KOPT-K1 (cell line): Measurements from ENCODE around the gene RYR2.

ENCODE experiments used
- H3K27ac ChIP-seq: fragments of 200-600 bp; sonication (generic); 2 replicates; pipeline ENCODE4 v1.5.1; 2016; ENCODE audit warnings: antibody characterized with exemption, mild to moderate bottlenecking, low read depth, low read length; ENCODE audit not compliant: poor library complexity, severe bottlenecking
- H3K36me3 ChIP-seq: fragments of 200-600 bp; sonication (generic); 2 replicates; pipeline ENCODE4 v1.5.1; 2017; ENCODE audit warnings: antibody characterized with exemption, mild to moderate bottlenecking, low read length, moderate library complexity; ENCODE audit not compliant: insufficient read depth
- H3K9me3 ChIP-seq: fragments of 200-600 bp; sonication (generic); 2 replicates; pipeline ENCODE4 v1.5.1; 2017; ENCODE audit warnings: antibody characterized with exemption, low read length, mild to moderate bottlenecking; ENCODE audit not compliant: insufficient read depth, poor library complexity, severe bottlenecking

The RYR2 gene

DNA sequence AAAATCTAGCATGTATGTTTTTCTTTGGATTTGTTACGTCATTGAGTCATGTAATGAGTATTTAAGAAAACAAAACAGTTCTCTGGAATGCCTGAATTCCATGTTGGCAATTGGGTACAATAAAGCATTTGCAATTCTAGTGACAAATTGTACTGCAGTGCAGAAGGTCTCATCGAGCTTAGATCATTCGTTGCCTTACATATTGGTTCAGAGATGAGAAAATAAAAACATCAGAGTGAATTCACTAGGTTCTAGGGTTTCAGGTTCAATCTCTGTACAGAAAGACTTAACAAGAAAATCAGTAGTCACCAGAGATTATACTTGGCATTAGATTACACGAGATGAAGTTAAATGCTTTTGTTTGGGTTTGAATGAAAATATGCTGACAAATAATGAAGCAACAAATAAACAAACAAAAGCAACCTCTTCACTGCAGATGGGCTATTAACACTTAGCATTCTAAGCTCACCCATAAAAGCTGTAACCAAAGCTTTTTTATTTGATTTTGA, 124.7 kb downstream of the RYR2 start:
- H3K36me3 ChIP-seq: no peaks in the 10 kb centered on the region
- no peaks in the 10 kb centered on the region for H3K9me3 ChIP-seq
- H3K27ac ChIP-seq: no peak overlapping the region

GRCh38 chr1:237170149-237170548, 128.2 kb downstream of the RYR2 start:
- Histone ChIP-seq H3K9me3 (no peaks in the 10 kb centered on the region), H3K36me3 (no peaks in the 10 kb centered on the region), H3K27ac (no peak overlapping the region)

GRCh38 chr1:237171454-237172117, 129.6 kb downstream of the RYR2 start:
- Histone ChIP-seq H3K27ac (no peak overlapping the region), H3K9me3 (no peaks in the 10 kb centered on the region), H3K36me3 (no peaks in the 10 kb centered on the region)

DNA sequence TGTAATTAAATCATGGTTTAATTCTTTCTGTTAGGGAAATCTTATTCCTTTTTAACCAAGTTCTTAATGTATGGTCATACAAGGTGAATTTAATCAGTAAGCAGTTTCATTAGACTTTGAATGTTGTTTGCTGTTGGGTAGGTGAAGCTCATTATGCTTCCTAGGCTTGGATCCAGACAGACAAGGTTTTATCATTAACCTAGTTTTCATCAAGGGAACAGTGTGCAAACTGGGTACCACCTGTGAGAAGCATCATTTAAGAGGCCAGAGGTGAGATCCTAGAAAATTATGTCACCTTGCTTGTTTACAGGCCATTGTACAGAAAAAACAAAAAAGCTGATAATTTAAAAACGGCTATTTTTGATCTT, 130.1 kb downstream of the RYR2 start:
- Histone ChIP-seq H3K36me3 (no peaks in the 10 kb centered on the region), H3K27ac (no peak overlapping the region), H3K9me3 (no peaks in the 10 kb centered on the region)

GRCh38 chr1:237179503-237179902, 137.5 kb downstream of the RYR2 start:
- Histone ChIP-seq H3K9me3 (no peaks in the 10 kb centered on the region), H3K27ac (no peak overlapping the region), H3K36me3 (no peaks in the 10 kb centered on the region)

DNA sequence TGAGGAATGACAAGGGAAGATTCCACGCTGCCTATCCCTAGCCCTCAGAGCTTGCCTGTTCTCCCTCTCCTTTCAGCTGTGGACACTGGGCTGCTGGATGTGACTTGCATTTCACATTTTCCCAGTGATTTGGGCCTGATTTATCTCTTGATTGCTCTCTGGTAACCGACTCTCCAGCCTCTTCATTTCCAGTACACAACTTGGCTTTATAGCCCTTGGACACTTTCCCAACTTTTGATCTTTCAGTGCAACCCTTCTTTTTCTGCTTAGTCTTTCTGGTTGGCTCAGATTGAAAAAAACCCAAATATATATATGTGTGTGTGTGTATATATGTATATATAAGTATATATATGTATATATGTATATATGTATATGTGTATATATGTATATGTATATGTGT, 138.3 kb downstream of the RYR2 start:
- no peaks in the 10 kb centered on the region for H3K9me3 ChIP-seq
- H3K36me3 ChIP-seq: no peaks in the 10 kb centered on the region
- H3K27ac ChIP-seq: no peak overlapping the region

- H3K9me3 ChIP-seq: no peaks in the 10 kb centered on the region
- H3K36me3 ChIP-seq: no peaks in the 10 kb centered on the region
- H3K27ac ChIP-seq: no peak overlapping the region
Measured at GRCh38 chr1:237181743-237182317, 139.8 kb downstream of the RYR2 start.

DNA sequence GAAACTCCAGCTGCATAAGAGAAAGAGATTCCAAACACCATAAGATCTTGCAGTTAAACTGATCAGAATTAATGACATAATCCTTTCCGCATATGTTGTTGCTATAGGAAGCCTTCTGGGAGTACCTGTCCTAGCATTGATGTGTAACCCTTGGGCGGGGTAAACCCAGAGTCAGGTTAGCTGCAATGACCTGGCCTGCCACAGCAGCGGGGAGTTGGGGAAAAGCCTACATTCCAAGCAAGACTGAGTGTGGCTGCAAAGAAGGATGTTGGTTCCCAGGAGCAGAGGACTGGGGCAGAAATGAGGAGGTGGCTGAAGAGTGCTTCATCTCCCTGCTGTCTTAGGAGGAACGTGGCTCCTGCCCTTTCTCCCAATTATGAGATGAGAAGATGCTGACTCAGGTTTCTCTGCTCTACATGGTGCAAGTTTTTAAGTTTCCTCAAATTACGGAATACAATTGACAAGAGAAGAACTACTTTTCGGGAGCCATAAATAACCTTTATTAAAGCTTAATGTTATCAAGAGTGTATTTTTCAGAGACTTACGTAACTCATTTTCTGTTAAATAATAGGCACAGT, 142.1 kb downstream of the RYR2 start:
- H3K9me3 ChIP-seq: no peaks in the 10 kb centered on the region

DNA sequence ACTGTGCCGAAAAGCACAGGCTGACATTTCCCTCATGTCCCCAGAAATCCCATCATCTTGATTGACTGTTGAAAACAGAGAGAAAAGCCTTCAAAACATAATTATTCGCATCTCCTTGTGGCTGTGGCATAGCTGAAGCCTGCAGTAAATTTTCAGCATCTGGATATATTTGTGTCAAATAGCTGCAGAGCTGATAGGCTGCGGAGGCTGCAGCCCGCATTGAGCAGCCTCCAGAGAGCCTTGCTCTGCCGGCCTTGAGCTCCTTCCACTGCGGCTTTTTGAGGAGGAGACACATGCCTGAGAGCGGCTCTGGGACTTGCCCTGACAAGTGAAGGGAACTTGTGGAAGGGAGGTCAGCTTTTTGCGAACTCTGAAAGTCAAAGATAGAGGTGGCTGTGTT, 144.7 kb downstream of the RYR2 start:
- H3K27ac ChIP-seq: no peak overlapping the region
- no peaks in the 10 kb centered on the region for H3K36me3 ChIP-seq
- no peaks in the 10 kb centered on the region for H3K9me3 ChIP-seq

More for the DNA sequence above, 142.1 kb downstream of the RYR2 start:
- no peaks in the 10 kb centered on the region for H3K36me3 ChIP-seq
- no peak overlapping the region for H3K27ac ChIP-seq

GRCh38 chr1:237187842-237188241, 145.9 kb downstream of the RYR2 start:
- H3K36me3 ChIP-seq: no peaks in the 10 kb centered on the region
- no peak overlapping the region for H3K27ac ChIP-seq
- no peaks in the 10 kb centered on the region for H3K9me3 ChIP-seq

- H3K27ac ChIP-seq: no peak overlapping the region
- no peaks in the 10 kb centered on the region for H3K9me3 ChIP-seq
- H3K36me3 ChIP-seq: no peaks in the 10 kb centered on the region
Measured at GRCh38 chr1:237191403-237191802, 149.4 kb downstream of the RYR2 start.

GRCh38 chr1:237197470-237198425, 155.8 kb downstream of the RYR2 start:
- Histone ChIP-seq H3K36me3 (no peaks in the 10 kb centered on the region), H3K27ac (no peak overlapping the region), H3K9me3 (no peaks in the 10 kb centered on the region)

- no peaks in the 10 kb centered on the region for H3K36me3 ChIP-seq
- no peak overlapping the region for H3K27ac ChIP-seq
- no peaks in the 10 kb centered on the region for H3K9me3 ChIP-seq
Measured at GRCh38 chr1:237199026-237199425, 157.0 kb downstream of the RYR2 start.

DNA sequence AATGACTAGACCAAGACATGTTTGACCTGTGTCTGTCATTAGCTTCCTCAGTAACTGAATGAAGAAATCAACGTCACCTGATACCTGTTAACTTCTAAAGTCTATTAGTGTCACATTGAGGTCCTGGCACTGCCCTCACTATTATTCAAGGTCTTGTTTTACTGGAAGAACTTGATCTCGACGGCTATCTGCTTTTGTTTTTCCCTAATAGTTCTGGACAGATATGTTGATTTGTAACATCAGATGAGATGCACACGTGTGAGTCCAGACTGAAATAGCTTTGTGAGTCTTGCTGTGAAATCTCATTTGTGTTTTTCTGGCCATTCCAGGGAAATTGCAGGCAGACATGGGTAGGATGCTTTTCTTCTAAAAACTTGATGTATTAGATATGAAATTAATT, 159.2 kb downstream of the RYR2 start:
- Histone ChIP-seq H3K36me3 (no peaks in the 10 kb centered on the region), H3K9me3 (no peaks in the 10 kb centered on the region), H3K27ac (no peak overlapping the region)

DNA sequence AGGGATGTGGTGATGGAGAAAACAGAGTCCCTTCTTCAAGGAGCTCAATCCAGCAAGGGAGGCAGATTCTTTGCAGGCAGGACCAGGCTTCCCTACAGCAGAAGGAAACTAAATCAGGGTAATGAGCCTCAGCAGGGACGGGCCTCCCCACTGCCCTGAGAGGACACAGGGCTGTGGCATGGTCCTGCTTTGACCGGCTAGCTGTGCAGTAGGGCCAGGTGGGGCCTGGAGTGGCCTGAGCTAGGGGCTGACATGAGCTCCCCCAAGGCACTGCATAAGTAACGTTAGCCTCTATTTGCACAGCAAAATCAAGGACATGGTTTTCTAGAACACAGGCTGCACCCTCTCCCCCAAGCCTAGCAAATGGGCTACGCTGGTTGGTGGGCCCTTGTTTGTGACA, 162.9 kb downstream of the RYR2 start:
- H3K36me3 ChIP-seq: no peaks in the 10 kb centered on the region
- no peaks in the 10 kb centered on the region for H3K9me3 ChIP-seq
- H3K27ac ChIP-seq: no peak overlapping the region
